Erythroblast (primary cell): ENCODE data around the gene STIMATE.

Source experiments
- GATA1 ChIP-seq: IDR thresholded peaks from 2 replicates; pipeline ENCODE4 v1.6.1; 2011; ENCODE audit warnings: low read depth, mild to moderate bottlenecking, control low read depth, low read length, moderate library complexity
- POLR2A ChIP-seq: IDR thresholded peaks from 2 replicates; pipeline ENCODE4 v1.6.1; 2011; ENCODE audit warnings: mild to moderate bottlenecking, low read length

GRCh38 chr3:52874864-52875587 lies 22.3 kb downstream of the STIMATE start:
- TF ChIP-seq POLR2A, result no peak
- TF ChIP-seq GATA1, result no peak
